ENCODE results near the gene GUCY2D. TPM values are rescaled to one million over a fixed set of nuclear protein-coding genes. Genes with fewer than 3 reads are reported as not detected.
"Not testable (repeated sequence)": the region's sequence is repeated elsewhere in the genome, so short reads cannot be mapped to it uniquely, and the experiment has no call there.

Gene GUCY2D
- total RNA-seq, 1 donor from 2014 or later = not detected

DNA sequence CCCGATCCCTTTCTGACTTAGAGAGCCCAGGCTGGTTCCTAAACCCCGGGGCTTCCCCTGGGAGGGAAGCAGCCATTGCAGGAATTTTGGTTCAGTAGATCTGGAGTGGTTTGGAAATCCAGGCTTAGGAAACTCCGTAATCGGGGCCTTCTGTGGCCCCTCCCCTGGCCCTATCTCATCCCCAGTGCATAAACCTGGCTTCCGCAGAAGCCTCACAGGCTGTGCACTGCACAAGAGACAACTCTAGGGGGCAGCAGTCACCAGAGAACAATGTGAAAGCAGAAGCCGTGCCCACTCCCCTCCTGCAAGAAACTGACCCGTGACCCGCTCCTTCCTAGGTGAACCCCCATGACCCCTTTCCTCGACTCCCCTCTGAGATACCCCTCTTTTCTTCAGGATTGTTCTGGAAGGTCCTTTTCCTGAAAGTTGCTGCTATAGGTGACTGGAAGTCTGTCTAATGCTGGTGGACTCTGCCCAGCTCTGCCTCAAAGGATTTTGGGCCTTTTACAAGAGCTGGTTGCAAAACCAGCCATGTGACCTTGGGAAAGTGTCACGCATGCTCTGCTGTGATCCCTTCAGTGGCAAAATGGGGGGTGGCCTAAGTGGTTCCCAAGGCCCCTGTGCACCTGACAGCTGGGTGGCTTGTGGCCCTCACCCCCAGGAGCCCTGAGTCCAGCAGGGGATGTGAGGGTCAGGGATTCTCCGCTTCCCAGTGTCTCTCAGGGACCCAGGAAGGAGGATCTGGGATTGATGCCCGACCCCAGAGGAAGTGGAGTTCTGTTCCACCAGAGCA, 14.4 kb downstream of the GUCY2D start:
- DNase-seq (ENCODE audit: low read depth) = peak; percentile 33

DNA sequence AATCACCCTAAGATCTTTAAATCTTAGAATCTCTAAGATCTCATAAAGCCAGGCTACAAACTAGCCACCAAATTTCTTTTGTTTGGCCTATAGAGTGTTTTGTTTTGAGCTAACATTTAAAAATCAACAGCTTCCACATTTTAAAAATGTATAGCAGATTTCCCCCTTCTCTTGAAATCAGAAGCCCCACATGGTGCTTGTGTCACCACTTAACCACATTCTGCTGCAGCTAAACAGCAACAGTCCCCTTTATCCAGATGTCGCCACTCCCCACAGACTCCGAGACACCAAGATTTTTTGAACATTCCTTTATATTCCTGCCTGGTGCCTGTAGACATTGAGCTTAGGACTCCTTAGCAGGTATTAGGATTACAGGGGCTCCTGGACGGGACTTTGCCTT, 16.0 kb downstream of the GUCY2D start:
- DNase-seq (ENCODE audit: low read depth) = no peak

DNA sequence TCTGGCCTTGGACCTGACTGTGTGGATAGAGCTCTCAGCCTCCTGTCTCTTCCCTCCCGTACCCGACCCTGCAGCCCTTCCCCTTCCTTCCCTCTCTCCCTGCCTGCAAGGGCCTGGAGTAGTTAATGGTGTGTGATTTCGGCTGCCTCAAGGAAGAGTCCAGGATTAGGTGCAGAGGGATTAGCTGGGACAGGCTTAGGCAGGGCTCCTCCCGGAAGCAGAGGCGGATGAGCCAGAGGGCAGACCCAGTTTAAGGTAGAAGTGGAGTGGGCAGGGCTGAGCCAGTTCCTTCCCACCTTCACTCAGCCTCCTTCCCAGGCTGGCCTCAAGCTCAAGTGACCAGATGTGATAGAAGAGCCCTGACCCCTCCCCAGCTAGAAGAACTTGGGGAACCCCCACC, 16.8 kb downstream of the GUCY2D start:
- no peak for DNase-seq (ENCODE audit: low read depth)

DNA sequence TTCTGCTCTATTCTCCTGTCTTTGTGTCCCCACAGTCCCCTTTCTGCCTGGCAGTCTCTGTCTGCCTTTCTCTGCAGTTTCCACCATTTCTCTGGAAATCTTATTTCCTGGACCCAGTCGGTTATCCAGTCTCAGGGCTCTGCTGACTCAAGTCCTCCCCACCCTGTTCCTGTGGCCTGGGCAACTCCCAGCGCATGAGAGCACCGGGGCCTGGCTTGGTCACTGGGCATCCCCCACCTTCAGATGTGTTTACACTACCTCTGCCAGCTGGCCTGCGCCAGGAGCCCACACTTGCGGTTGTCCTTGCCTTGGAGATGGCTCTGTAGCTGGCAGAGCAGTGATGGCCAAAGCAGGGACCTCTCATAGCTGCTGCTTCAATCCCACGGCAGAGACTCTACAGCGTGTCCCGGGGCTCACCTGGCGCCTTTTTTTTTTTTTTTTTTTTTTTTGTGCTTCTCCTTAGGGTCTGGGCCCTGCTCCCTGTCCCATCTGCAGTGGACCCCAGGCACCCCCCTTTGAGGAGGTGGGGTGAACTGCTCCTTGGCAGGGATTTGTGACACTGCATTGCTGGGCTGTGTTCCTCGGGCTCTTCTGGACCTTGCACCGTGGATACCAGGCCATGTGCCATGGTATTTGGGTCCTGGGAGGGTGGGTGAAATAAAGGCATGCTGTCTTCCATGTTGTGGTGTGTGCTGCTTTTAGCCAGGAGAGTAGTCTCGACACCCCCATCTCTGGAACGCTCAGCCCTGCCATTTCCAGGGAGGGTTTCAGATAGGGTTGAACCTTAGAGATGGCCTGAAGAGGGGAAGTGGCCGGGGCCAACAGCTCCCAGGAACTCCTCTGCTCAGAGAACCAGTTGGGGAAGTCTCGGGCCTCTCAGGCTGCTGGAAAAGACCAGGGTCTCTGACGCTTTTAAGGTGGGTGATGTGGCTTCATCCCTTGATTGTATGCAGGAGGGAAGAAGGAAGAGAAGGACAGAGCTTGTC, 17.5 kb downstream of the GUCY2D start:
- peak; percentile 73 for DNase-seq (ENCODE audit: low read depth)

DNA sequence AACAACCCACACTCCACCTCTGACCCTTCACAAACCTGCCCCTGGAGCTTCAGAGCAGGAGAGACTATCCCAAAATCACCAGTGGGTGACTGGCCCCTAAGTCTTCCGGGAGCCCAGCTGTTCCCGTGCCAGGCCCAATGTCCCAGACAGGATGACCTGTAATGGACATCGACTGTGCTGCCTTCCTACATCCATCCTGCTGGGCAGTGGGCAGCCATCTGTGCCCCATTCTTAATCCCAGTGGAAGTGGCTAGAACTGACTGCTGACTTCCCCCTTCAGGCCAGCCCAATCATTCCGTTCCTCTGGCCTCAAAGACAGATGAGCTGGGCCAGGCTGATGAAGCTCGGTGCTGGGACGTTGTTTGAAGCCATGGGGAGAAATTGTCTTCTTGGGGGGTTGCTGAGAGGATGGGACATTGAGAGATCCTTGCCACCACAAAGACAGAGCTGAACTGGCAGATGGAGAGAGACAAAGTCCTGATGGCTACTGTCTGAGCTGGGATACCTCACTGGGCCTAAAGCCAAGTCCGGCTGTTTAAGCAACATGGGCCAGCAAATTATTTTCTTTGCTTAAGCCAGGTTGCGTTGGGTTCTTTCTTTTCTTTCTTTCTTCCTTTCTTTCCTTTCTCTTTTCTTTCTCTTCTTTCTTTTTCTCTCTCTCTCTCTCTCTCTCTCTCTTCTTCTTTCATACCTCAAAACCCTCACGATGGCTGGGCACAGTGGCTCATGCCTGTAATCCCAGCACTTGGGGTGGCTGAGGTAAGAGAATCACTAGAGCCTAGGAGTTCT, 18.6 kb downstream of the GUCY2D start:
- DNase-seq (ENCODE audit: low read depth) = no peak

DNA sequence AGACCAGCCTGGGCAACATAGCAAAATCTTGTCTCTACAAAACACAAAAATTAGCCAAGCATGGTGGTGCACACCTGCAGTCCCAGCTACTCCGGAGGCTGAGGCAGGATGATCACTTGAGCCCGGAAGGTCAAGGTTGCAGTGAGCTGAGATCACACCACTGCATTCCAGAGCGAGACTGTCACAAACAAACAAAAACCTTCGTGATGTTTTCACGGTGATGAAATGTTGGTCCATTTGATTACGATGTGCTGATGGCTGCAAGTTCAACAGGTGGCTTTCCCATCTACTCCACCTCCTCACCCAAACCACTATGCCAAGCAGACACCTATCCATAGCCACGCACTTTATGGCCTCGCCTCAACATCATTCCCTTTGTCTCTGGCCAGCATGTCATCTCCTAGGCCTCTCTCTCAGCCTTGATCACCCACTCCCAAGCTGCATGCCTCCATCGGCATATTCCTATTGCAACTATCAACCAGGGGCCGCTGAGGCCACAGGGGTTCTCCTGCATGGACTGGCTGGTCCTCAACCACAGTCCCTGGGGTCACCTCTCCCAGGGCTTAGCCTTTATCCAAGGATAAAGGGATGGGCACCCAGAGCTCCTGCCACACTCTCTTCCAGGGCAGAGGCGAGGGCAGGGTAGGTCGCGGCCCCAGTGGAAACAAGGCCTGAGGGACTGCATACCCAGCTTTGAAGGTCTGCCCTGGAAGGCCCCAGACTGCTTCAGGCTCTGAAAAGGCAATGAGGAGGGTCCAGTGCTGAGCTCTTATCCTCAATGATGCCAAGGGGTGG, 19.3 kb downstream of the GUCY2D start:
- DNase-seq (ENCODE audit: low read depth) = no peak

DNA sequence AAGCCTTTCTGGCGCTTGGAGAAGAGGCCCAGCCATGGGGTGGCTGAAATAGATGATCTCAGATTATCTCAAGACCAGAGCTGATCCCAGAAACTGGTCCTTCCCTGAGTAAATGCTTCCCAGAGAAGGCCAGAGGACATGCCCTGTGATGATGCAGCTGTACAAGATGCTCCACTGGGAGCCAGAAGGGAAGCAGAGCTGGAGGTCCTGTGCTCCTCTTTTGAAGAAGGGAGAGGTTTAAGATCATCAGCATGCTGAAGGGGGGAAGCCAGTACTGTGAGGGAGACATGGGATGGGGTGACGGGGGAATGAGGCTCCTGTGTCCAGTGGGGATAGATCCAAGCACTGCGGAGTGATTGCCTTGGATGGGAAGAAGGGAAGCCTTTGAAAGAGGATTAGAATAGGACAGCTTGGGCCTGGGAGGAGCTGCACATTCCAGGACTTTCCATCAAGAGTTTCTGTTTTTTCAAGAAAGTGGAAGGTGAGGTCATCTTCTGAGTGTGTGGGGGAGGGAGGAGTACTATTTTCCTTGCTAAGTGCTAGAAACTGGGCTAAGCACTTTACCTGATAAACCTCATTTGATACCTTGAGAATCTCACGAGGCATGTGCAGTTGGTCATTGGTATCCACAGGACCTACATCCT, 20.1 kb downstream of the GUCY2D start:
- DNase-seq (ENCODE audit: low read depth) = peak; percentile 26

DNA sequence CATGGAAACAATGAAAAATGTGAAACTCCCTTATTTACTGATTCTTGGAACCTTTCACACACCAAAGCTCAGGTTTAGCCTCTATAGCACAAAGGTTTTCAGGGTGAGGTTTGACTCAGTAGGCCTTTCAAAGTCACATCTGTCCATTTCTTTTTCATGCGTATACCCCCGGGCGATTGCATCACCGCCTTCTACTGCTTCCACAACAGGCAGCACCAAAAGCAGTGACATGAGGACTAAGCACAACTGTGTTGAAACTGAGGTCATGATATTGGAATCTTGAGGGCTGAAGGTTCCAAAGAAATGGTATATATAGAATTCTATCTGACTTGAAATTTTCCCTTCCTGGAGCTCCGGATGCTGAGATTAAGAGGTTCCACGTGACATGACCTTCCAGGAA, 21.7 kb downstream of the GUCY2D start:
- DNase-seq (ENCODE audit: low read depth) = not testable (repeated sequence)

DNA sequence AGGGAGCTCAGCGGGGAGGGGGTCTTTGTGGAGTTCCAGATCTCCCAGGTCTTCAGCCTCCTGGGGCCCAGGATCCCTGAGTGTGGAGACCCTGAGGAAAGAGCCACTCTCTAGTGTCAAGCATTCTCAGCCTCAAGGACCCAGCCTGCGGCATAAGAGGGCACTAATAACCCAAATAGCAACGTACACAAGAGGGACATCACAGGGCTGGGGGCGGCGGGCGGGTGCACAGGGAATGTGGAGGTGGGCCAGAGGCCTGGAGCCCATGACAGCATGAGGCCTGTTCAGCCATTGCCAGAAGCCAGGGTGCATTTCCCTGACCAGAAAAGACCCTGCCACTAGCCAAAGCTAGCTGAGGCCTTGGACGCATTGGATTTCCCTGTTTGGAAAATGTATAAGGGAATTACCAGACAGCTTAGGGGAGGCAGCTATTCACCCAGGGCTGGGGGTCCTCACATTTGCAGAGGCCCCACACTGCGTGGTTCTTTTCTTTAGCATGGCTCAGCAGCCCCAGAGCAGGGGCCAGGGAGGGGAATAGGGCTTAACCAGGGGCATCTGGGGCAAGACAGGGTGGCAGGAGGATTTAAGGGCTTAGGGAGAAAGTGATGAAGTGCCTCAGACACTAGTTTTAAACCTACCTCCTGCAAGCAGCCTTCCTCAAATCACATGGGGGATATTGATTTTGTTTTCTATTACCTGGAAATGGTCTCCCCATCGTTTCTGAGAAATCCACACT, 22.9 kb downstream of the GUCY2D start:
- DNase-seq (ENCODE audit: low read depth) = no peak

DNA sequence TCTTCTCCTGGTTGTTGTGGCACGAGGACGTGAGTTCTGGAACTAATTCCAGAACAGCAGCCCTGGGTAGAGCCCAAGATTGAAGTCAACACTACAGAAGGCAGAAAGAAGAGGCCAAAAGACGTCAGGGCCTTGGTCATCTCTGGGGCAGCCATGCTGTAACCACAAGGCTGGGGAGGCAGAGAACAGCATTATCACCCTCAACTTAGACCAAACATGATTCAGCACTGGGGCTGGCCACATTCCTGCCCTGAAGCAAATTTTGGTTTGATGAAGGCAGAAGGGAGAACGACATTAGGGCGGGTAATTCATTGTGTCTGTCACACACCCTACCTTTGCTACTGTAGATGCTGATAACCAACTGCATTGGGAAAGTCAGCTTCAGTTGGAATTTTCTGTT, 26.7 kb downstream of the GUCY2D start:
- DNase-seq (ENCODE audit: low read depth) = no peak

DNA sequence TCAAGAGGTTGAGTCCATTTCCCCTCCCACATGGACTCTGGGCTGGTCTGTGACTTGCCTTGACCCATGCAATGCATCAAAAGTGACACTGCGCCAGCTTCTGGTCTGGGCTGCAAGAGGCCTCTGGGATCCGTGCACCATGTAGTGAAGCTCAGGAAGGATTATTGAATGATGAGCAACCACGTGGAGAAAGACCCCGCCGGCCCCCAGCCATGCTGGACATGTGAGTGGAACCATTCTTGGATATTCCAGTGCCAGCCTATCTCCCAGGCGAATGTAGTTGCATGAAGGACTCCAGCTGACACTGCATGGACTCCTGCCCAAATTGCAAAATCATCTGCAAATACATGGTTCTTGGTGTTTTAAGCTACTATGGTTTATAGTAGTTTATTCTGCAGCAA, 28.8 kb downstream of the GUCY2D start:
- no peak for DNase-seq (ENCODE audit: low read depth)

DNA sequence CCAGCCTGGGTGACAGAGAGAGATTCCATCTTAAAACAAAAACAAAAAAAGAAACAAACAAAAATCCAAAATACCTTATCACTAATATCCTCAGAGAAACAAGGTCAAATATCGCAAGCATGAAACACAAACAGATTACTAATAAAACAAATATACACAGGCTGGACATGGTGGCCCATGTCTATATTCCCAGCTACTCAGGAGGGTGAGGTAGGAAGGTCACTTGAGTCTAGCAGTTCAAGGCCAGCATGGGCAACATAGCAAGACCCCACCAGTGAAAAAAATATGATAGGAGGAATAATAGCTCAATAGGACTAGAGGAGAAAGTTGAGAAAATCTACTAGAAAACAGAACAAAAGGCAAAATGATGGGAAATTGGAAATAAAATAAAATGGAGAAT, 29.5 kb downstream of the GUCY2D start:
- DNase-seq (ENCODE audit: low read depth) = no peak

DNA sequence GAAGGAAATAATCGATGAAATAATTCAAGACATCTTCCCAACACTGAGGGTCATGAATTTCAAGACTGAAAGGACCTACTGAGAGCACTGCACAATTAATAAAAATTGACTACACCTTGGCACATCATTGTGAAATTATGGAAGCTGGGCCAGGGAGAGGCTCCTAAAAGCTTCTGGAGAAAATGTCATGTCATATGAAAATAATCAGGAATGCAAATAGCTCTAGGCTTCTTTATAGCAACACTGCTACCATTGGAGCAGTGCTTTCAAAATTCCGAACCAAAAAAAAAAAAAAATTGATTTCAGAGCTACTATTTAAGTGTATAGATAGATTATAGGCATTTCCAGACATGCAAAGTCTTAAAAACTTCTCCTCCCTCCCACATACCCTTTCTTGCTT, 30.0 kb downstream of the GUCY2D start:
- no peak for DNase-seq (ENCODE audit: low read depth)

DNA sequence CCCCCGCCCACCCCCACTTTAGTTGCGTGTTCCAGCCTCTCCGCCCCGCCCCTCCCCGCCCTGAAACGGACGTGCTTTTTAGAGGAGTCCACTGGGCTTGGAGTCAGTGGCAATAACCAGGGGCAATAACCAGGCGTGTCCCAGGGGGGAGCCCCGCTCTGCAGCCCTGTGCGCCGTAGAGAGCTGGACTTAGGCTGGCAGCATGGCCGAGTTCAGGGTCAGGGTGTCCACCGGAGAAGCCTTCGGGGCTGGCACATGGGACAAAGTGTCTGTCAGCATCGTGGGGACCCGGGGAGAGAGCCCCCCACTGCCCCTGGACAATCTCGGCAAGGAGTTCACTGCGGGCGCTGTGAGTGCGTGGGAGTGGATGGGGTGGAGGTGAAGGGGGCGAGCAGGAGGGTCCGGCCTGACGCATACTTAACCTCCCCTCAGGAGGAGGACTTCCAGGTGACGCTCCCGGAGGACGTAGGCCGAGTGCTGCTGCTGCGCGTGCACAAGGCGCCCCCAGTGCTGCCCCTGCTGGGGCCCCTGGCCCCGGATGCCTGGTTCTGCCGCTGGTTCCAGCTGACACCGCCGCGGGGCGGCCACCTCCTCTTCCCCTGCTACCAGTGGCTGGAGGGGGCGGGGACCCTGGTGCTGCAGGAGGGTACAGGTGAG, 36.7 kb downstream of the GUCY2D start, which contains the start of gene ALOX15B:
Gene ALOX15B (plus strand): TSS at position 106 of the 657 bp plus-strand sequence. CDS start 97 bp downstream, at position 203.
- DNase-seq (ENCODE audit: low read depth) = no peak

DNA sequence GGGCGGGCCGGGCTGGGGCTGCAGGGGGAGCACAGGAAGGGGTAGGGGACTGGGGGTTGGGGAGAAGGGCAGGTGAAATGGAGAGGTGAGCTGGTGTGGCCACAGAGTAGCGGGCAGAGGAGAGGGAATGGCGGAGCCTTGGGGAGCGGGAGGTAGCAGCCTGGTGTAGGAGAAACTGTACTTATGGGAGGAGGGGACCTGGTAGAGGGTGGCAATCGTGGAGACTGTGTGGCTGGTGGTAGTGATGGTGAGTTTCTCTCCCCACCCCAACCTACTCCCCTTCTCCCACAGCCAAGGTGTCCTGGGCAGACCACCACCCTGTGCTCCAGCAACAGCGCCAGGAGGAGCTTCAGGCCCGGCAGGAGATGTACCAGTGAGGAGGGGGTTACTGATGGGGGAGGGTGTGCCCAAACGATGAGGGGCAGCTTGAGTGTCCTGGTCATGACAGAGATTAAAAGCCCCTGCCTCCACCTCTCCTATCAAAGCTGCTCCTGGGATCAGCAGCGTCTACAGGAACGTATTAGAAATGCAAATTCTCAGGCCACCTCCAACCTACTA, 37.3 kb downstream of the GUCY2D start:
- no peak for DNase-seq (ENCODE audit: low read depth)

DNA sequence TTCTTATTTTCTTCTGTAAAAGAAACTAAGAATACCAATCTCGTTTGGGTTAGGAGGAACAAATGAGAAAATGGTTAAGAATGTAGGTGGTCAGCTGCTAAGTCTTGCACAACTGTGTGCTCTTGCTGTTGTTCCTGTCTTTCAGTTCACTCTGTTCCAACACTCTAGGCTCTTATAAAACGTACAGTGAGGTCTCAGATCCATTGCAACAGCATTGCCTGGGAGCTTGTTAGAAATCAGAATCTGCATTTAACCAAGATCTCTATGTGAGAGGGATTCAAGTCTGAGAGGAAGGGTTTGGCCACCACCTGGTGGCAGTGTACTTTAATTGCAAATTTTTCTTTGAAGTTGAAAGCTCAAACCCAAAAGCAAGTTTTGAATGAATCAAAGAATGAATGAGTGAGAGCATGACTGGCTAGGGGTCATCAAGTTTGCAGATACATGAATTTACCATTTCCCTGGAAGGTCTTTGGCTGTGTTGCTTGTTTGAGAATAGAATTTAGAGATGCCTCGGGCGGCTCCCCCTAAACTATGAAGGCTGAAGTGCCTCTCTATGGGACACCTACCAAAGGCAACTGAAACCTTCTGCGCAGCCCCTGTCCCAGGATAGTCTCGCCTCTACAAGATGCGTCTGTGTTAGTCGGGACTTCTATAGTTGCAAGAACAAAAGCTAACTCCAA, 39.0 kb downstream of the GUCY2D start:
- DNase-seq (ENCODE audit: low read depth) = peak; percentile 90

DNA sequence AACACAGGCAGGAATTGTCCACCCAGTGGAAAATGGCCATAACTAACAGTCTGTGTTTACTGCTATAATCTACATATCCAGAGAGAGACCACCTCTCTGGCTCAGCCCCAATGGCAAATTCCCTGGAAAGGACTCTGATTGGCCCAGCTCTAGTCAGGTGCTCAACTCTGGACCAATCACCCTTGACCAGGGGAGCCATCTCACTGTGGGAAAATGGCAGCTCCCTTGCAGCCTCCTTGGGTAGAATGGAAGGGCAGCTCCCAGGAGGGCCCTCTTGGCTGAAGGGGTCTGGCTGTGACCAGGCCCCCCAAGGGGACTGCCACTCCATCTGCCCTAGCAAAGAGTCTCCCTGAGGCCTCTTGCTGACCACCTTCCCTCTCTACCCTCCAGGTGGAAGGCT, 39.6 kb downstream of the GUCY2D start:
- DNase-seq (ENCODE audit: low read depth) = no peak

Data from renal cortical epithelial cell (primary cell).